Measurements from ENCODE around the gene MAST3. TPM values are rescaled to one million over a fixed set of nuclear protein-coding genes. Genes with fewer than 3 reads are reported as not detected.

MAST3 gene
- total RNA-seq, 1 donor from 2014 or later, result 4.6 TPM

DNA sequence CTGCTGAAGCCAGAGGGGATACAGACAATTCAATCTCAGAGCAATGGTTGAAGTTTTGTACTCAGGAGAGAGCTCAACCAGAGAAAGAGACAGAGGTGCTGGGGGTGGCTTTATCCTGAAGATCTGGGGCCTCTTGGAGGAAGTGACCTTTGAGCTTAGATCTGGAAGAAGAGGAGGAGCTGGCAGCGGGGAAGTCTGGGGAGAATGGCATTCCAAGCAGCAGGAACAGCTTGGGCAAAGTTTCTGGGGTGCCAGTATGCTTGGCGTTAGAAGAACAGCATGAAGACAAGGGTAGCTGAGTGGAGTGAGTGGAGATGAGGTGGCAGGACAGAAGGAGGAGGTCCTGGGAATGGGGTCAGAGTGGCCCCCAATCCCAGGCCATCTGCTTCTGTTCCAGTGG lies 11.3 kb downstream of the MAST3 start:
- Histone ChIP-seq H3K4me3 (no peak overlapping the region), H3K27ac (replicated peaks) (no peak overlapping the region), H3K9me3 (replicated peaks) (no peaks in the 10 kb centered on the region), H3K36me3 (no peaks in the 10 kb centered on the region), H3K4me1 (peaks cover 26% of the 10 kb centered on the region), H3K27me3 (ENCODE audit: low read depth) (peaks cover 44% of the 10 kb centered on the region)
- intact Hi-C loops (cut with micrococcal nuclease), result no loop called here
- TF ChIP-seq, protein P1, sequence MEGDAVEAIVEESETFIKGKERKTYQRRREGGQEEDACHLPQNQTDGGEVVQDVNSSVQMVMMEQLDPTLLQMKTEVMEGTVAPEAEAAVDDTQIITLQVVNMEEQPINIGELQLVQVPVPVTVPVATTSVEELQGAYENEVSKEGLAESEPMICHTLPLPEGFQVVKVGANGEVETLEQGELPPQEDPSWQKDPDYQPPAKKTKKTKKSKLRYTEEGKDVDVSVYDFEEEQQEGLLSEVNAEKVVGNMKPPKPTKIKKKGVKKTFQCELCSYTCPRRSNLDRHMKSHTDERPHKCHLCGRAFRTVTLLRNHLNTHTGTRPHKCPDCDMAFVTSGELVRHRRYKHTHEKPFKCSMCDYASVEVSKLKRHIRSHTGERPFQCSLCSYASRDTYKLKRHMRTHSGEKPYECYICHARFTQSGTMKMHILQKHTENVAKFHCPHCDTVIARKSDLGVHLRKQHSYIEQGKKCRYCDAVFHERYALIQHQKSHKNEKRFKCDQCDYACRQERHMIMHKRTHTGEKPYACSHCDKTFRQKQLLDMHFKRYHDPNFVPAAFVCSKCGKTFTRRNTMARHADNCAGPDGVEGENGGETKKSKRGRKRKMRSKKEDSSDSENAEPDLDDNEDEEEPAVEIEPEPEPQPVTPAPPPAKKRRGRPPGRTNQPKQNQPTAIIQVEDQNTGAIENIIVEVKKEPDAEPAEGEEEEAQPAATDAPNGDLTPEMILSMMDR (IDR thresholded peaks at IDR 0.05; ENCODE audit: borderline replicate concordance), result no peak
- DNase-seq, result no peak

DNA sequence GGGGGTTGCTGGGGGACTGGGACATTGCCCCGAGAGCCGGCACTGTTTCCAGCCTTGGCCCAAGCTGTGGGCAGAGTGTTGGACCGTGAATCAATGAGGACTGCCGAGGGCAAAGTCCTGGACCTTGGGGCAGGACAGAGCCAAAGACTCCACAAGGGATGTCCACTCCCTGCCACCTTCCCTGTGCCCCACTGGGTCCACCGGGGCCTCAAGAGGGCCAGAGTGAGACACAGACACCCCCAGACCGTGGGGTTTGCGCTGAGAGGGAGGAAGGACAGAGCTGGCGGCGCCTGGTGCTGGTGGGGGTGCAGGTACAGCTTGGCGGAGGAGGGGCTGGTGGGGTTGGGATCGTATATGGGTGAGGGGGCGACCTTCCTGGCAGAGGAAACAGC lies 11.8 kb downstream of the MAST3 start:
- peak overlapping the region; percentile 79 for H3K4me3 ChIP-seq
- H3K27ac ChIP-seq (replicated peaks), result peak overlapping the region; percentile 72
- intact Hi-C loops (cut with micrococcal nuclease), result no loop called here
- peaks cover 44% of the 10 kb centered on the region for H3K27me3 ChIP-seq (ENCODE audit: low read depth)
- TF ChIP-seq, protein P1 (IDR thresholded peaks at IDR 0.05; ENCODE audit: borderline replicate concordance), result no peak
- no peak for DNase-seq
- H3K9me3 ChIP-seq (replicated peaks), result no peaks in the 10 kb centered on the region
- no peaks in the 10 kb centered on the region for H3K36me3 ChIP-seq
- H3K4me1 ChIP-seq, result peaks cover 24% of the 10 kb centered on the region

DNA sequence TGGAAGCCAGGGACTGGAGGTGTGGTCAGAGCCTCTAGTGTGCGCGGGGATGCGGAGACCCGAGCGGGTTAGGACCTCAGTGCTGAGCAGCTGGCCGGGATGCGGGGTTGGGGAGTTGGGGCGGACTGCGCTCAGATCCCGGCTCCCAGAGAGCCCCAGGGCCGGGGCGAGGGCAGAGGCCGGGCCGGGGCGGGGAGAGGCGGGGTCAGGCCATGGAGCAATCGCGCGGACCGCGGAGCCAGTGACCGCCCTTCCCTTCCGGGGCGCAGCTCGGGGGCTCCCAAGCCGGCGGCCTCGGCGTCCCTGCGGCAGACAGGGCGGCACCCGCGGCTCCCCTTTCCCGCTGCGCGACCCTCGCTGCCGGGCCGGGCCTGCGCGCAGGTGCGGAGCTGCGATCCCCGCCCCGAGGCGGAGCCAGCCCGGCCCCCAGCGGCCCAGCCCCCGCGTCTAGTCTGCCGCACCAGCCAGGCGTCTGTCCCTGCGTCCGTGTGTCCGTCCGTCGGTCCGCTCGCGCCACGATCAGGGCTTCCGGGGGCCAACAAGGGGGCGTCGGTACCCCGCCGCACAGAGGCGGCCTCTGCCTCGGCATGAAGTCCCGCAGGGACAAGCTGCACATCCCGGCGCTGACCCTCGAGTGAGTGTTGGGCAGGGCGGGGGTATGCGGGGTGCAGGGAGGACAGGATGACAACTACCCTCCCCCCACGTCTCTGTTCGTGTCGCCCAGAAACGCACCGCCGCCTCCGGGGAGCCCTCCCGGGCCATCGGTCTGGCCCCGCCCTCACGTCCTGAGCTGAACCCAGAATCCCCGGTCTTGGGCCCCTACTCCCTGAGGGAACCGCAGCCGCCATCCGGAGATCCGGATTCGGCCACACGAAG lies 12.4 kb downstream of the MAST3 start:
- peak overlapping the region; percentile 72 for H3K27ac ChIP-seq (replicated peaks)
- intact Hi-C loops (cut with micrococcal nuclease), result loop anchor here (10.0 kb wide), 1 partner anchor 145 kb away; a partner anchor contains a TSS
- peak overlapping the region; percentile 79 for H3K4me3 ChIP-seq
- no peaks in the 10 kb centered on the region for H3K36me3 ChIP-seq
- peaks cover 44% of the 10 kb centered on the region for H3K27me3 ChIP-seq (ENCODE audit: low read depth)
- DNase-seq, result peak; percentile 66
- peaks cover 18% of the 10 kb centered on the region for H3K4me1 ChIP-seq
- TF ChIP-seq, protein P1 (IDR thresholded peaks at IDR 0.05; ENCODE audit: borderline replicate concordance), result no peak
- H3K9me3 ChIP-seq (replicated peaks), result no peaks in the 10 kb centered on the region

DNA sequence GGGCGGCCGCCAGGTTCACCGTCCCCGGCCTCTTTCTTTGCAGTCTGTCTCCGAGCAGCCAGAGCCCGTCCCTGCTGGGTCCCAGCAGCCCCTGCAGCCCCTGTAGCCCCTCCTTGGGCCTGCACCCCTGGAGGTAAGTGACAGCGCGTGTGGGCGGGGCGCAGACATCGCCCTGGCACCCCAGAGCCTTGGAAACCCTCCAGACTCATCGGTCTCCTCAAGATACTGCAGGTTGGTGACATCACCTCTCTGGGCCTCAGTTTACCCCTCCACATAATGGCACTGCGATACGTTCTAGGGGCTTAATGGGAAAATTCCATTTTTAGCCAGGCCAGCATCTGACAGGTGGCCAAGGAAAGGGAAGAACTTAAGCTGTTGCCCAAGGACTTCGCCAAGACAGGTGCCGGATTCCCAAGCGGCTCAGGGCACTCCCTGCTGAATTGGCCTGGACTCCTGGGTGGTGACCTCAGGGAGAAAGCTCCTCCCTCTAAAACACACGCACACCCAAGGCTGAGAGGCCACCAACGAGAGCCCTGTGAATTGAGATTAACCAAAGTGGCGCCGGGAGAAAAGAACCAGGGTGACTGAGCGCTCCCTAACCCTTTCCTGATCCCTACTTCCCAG lies 13.1 kb downstream of the MAST3 start:
- Histone ChIP-seq H3K9me3 (replicated peaks) (no peaks in the 10 kb centered on the region), H3K4me1 (peaks cover 18% of the 10 kb centered on the region), H3K36me3 (no peaks in the 10 kb centered on the region), H3K27me3 (ENCODE audit: low read depth) (peaks cover 41% of the 10 kb centered on the region), H3K4me3 (peak overlapping the region; percentile 79), H3K27ac (replicated peaks) (peak overlapping the region; percentile 72)
- intact Hi-C loops (cut with micrococcal nuclease), result loop anchor here (10.0 kb wide), 1 partner anchor 144 kb away; a partner anchor contains a TSS
- TF ChIP-seq, protein P1 (IDR thresholded peaks at IDR 0.05; ENCODE audit: borderline replicate concordance), result no peak
- DNase-seq, result no peak

DNA sequence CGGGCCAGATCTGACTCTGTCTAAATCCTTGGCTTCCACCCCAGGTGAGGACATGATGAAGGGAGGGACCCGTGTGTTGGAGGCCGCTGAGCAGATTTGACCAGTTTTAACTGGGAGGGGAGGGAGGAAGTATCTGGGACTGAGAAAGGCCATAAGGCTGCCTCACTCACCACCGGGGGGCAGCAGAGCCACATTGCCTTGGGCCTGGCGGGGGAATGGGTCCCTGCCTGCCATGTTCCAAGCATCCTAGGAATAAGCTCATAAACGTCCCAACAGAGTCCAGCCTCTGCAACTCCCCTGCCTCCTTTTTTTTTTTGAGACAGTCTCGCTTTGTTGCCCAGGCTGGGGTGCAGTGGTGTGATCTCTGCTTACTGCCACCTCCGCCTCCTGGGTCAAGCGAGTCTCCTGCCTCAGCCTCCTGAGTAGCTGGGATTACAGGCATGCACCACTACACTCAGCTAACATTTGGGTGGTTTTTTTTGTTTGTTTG lies 15.5 kb downstream of the MAST3 start:
- peak; percentile 87 for DNase-seq
- Histone ChIP-seq H3K4me1 (peaks cover 28% of the 10 kb centered on the region), H3K4me3 (no peak overlapping the region), H3K36me3 (no peaks in the 10 kb centered on the region), H3K27ac (replicated peaks) (no peak overlapping the region), H3K27me3 (ENCODE audit: low read depth) (peaks cover 24% of the 10 kb centered on the region), H3K9me3 (replicated peaks) (no peaks in the 10 kb centered on the region)
- intact Hi-C loops (cut with micrococcal nuclease), result loop anchor here (10.0 kb wide), 1 partner anchor 142 kb away; a partner anchor contains a TSS
- TF ChIP-seq, protein P1 (IDR thresholded peaks at IDR 0.05; ENCODE audit: borderline replicate concordance), result peak; percentile 93

All from left ventricle myocardium inferior (tissue), 1 donor.